Measurements from ENCODE around the gene KIRREL1.

DNA sequence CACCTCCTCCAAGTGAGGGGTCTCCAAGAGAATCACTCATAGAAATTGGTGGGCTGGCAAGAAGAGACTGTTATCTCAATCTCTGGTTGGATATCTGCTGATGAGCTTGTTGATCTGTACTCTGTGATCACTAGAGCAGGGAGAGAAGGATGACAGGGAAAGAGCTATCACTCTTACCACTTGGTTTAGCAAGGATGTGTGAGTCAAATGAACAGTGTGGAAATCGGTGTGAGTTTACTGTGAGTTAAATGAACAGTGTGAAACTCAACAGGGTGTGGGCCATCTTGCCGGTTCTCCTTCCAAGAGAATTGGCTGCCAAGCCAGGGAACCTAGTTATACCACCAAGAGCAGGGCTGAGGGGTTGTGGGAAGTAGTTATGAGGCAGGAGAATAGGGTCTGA lies 154.0 kb downstream of the KIRREL1 start:
- TF ChIP-seq, protein P1, sequence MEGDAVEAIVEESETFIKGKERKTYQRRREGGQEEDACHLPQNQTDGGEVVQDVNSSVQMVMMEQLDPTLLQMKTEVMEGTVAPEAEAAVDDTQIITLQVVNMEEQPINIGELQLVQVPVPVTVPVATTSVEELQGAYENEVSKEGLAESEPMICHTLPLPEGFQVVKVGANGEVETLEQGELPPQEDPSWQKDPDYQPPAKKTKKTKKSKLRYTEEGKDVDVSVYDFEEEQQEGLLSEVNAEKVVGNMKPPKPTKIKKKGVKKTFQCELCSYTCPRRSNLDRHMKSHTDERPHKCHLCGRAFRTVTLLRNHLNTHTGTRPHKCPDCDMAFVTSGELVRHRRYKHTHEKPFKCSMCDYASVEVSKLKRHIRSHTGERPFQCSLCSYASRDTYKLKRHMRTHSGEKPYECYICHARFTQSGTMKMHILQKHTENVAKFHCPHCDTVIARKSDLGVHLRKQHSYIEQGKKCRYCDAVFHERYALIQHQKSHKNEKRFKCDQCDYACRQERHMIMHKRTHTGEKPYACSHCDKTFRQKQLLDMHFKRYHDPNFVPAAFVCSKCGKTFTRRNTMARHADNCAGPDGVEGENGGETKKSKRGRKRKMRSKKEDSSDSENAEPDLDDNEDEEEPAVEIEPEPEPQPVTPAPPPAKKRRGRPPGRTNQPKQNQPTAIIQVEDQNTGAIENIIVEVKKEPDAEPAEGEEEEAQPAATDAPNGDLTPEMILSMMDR (optimal IDR thresholded peaks at IDR 0.05 in 1 of 3, IDR thresholded peaks at IDR 0.05 in 1 of 3, conservative IDR thresholded peaks at IDR 0.05 in 1 of 3; ENCODE audit: extremely low read depth in 1 of 3, insufficient read depth in 2 of 3, low read length in 3 of 3) = no peak
- TF ChIP-seq EZH2 (IDR thresholded peaks at IDR 0.05; ENCODE audit: low read length) = no peak

All from keratinocyte (primary cell).